OCI-LY1 (cell line): Measurements from ENCODE around the gene LNX1.

ENCODE experiments used
- H2AFZ ChIP-seq: fragments of 200-600 bp; sonication (generic), shearing (Covaris generic); 2 replicates; pipeline ENCODE4 v1.6.0; 2014; ENCODE audit warnings: antibody characterized with exemption, mild to moderate bottlenecking, low read length
- H3F3A ChIP-seq: fragments of 200-600 bp; sonication (generic), shearing (Covaris generic); 2 replicates; pipeline ENCODE4 v1.6.0; 2014; ENCODE audit warnings: mild to moderate bottlenecking, antibody characterized with exemption, low read length, moderate library complexity; ENCODE audit not compliant: insufficient read depth
- H3K27ac ChIP-seq: fragments of 200-600 bp; sonication (generic); 2 replicates; pipeline ENCODE4 v1.5.1; 2014; ENCODE audit warnings: low read length, mixed run types, mild to moderate bottlenecking, low read depth; ENCODE audit not compliant: poor library complexity, severe bottlenecking
- H3K27me3 ChIP-seq: fragments of 200-600 bp; sonication (generic); 2 replicates; pipeline ENCODE4 v1.6.0; 2014; ENCODE audit warnings: antibody characterized with exemption, mild to moderate bottlenecking, low read length, moderate library complexity; ENCODE audit not compliant: insufficient read depth
- H3K36me3 ChIP-seq: fragments of 200-600 bp; sonication (generic); 2 replicates; pipeline ENCODE4 v1.6.1; 2014; ENCODE audit warnings: mild to moderate bottlenecking, antibody characterized with exemption, low read length, moderate library complexity, mixed read lengths; ENCODE audit not compliant: insufficient read depth
- H3K4me1 ChIP-seq: fragments of 200-600 bp; sonication (generic); 2 replicates; pipeline ENCODE4 v1.5.1; 2014; ENCODE audit warnings: mild to moderate bottlenecking, low read length, moderate library complexity; ENCODE audit not compliant: insufficient read depth, severe bottlenecking
- H3K4me2 ChIP-seq: fragments of 200-600 bp; sonication (generic), shearing (Covaris generic); 2 replicates; pipeline ENCODE4 v1.6.1; 2014; ENCODE audit warnings: low read length
- H3K4me3 ChIP-seq: fragments of 200-600 bp; sonication (generic); 2 replicates; pipeline ENCODE4 v1.5.1; 2014; ENCODE audit warnings: low read length, low read depth, mild to moderate bottlenecking, mixed read lengths; ENCODE audit not compliant: poor library complexity, severe bottlenecking
- H3K79me2 ChIP-seq: fragments of 200-600 bp; shearing (Covaris generic); 2 replicates; pipeline ENCODE4 v1.6.1; 2016; ENCODE audit warnings: mixed run types, low read length, mixed read lengths; ENCODE audit not compliant: insufficient read depth
- H3K9ac ChIP-seq: fragments of 200-600 bp; sonication (generic), shearing (Covaris generic); 2 replicates; pipeline ENCODE4 v1.6.1; 2014; ENCODE audit warnings: mild to moderate bottlenecking, low read length, mixed read lengths
- H3K9me2 ChIP-seq: fragments of 200-600 bp; sonication (generic), shearing (Covaris generic); 2 replicates; pipeline ENCODE4 v1.6.1; 2014; ENCODE audit warnings: low read depth, mild to moderate bottlenecking, low read length, mixed read lengths
- H3K9me3 ChIP-seq: fragments of 200-600 bp; shearing (Covaris generic); 2 replicates; pipeline ENCODE4 v1.6.1; 2014; ENCODE audit warnings: low read length, mixed read lengths
- H4K20me1 ChIP-seq: fragments of 200-600 bp; sonication (generic), shearing (Covaris generic); 2 replicates; pipeline ENCODE4 v1.6.0; 2016; ENCODE audit warnings: mild to moderate bottlenecking, low read length; ENCODE audit not compliant: insufficient read depth
- CTCF ChIP-seq: fragments of 200-600 bp; sonication (generic), shearing (Covaris generic); IDR thresholded peaks from 2 replicates; pipeline ENCODE4 v1.5.1; 2017; ENCODE audit warnings: mild to moderate bottlenecking, antibody characterized with exemption, low read length, moderate library complexity, mixed read lengths
- EZH2 ChIP-seq: fragments of 200-600 bp; sonication (generic), shearing (Covaris generic); IDR thresholded peaks from 2 replicates; pipeline ENCODE4 v1.8.0; 2017; ENCODE audit warnings: borderline replicate concordance, mixed run types, mild to moderate bottlenecking, antibody characterized with exemption, low read length, moderate library complexity, mixed read lengths

The LNX1 gene

GRCh38 chr4:53478671-53479456, 112.4 kb downstream of the LNX1 start:
- H3K4me1 ChIP-seq, result no peaks in the 10 kb centered on the region
- H3K9me3 ChIP-seq, result no peaks in the 10 kb centered on the region
- H3K4me2 ChIP-seq, result no peak overlapping the region
- H4K20me1 ChIP-seq, result no peaks in the 10 kb centered on the region
- no peaks in the 10 kb centered on the region for H3K79me2 ChIP-seq
- TF ChIP-seq EZH2, result no peak
- no peak for TF ChIP-seq CTCF
- no peaks in the 10 kb centered on the region for H3K36me3 ChIP-seq
- no peaks in the 10 kb centered on the region for H3F3A ChIP-seq
- no peak overlapping the region for H2AFZ ChIP-seq
- H3K27ac ChIP-seq, result no peak overlapping the region
- no peak overlapping the region for H3K9ac ChIP-seq
- no peak overlapping the region for H3K4me3 ChIP-seq
- H3K9me2 ChIP-seq, result no peaks in the 10 kb centered on the region
- H3K27me3 ChIP-seq, result no peaks in the 10 kb centered on the region

GRCh38 chr4:53477636-53478035, 113.7 kb downstream of the LNX1 start:
- no peak overlapping the region for H3K4me3 ChIP-seq

GRCh38 chr4:53477038-53477565, 114.2 kb downstream of the LNX1 start:
- Histone ChIP-seq H3K36me3 (no peaks in the 10 kb centered on the region), H2AFZ (no peak overlapping the region), H3K4me1 (no peaks in the 10 kb centered on the region), H3K27ac (no peak overlapping the region), H3K9me3 (no peaks in the 10 kb centered on the region), H4K20me1 (no peaks in the 10 kb centered on the region), H3K4me2 (no peak overlapping the region), H3K27me3 (no peaks in the 10 kb centered on the region), H3F3A (no peaks in the 10 kb centered on the region), H3K79me2 (no peaks in the 10 kb centered on the region), H3K9me2 (no peaks in the 10 kb centered on the region), H3K4me3 (no peak overlapping the region), H3K9ac (no peak overlapping the region)
- TF ChIP-seq EZH2, result no peak
- no peak for TF ChIP-seq CTCF

More at GRCh38 chr4:53477636-53478035, 113.7 kb downstream of the LNX1 start:
- H3K27ac ChIP-seq, result no peak overlapping the region
- TF ChIP-seq CTCF, result no peak
- no peak for TF ChIP-seq EZH2
- H3K9me3 ChIP-seq, result no peaks in the 10 kb centered on the region
- no peaks in the 10 kb centered on the region for H3K36me3 ChIP-seq
- no peak overlapping the region for H3K4me2 ChIP-seq
- no peak overlapping the region for H2AFZ ChIP-seq
- H3K9me2 ChIP-seq, result no peaks in the 10 kb centered on the region
- no peaks in the 10 kb centered on the region for H4K20me1 ChIP-seq
- H3F3A ChIP-seq, result no peaks in the 10 kb centered on the region
- no peak overlapping the region for H3K9ac ChIP-seq
- no peaks in the 10 kb centered on the region for H3K79me2 ChIP-seq
- no peaks in the 10 kb centered on the region for H3K27me3 ChIP-seq
- no peaks in the 10 kb centered on the region for H3K4me1 ChIP-seq
